Measurements from ENCODE around the gene SPATA2. TPM values are rescaled to one million over a fixed set of nuclear protein-coding genes. Genes with fewer than 3 reads are reported as not detected.

SPATA2 gene
- total RNA-seq, 4 donors from 2014 or later: 1.7 to 3.0 (median 1.9) TPM

- TF ChIP-seq CTCF (IDR thresholded peaks at IDR 0.05; ENCODE audit: low read depth): no peak
Observed at GRCh38 chr20:49882171-49882970, 33.0 kb downstream of the SPATA2 start.

GRCh38 chr20:49880724-49881445 is 34.4 kb downstream of the SPATA2 start:
- no peak for TF ChIP-seq CTCF (IDR thresholded peaks at IDR 0.05; ENCODE audit: low read depth)

- no peak for TF ChIP-seq CTCF (IDR thresholded peaks at IDR 0.05; ENCODE audit: low read depth)
Observed at GRCh38 chr20:49880177-49880576, 35.2 kb downstream of the SPATA2 start.

GRCh38 chr20:49878977-49879376 is 36.4 kb downstream of the SPATA2 start:
- TF ChIP-seq CTCF (IDR thresholded peaks at IDR 0.05; ENCODE audit: low read depth): no peak

DNA sequence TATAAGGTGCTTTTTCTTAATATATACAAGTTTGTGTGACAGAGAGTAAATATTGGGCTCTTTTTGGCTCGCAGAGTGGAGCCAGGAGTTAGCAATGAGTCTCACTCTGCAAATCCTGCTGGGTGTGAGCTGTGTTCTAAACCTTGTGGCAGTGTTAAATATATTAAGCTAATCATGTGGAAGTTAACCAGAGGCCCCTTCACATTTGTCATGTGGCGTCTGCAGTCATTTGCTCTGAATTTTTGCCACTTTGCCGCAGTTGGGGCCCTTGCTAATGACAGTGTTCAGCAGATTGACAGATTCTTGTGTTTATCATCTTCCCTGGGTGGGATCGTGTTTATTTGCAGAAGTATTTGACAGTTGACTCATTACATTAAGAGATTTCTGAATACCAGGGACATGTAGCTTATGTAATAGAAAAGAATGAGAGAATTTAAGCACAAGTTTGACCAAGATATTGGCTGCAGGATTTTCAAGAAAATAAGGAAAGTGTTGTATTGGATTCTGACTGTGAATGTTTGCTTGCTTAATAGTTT is 37.9 kb downstream of the SPATA2 start:
- no peak for TF ChIP-seq CTCF (IDR thresholded peaks at IDR 0.05; ENCODE audit: low read depth)

GRCh38 chr20:49874696-49875095 is 40.6 kb downstream of the SPATA2 start:
- TF ChIP-seq CTCF (IDR thresholded peaks at IDR 0.05; ENCODE audit: low read depth): no peak

- no peak for TF ChIP-seq CTCF (IDR thresholded peaks at IDR 0.05; ENCODE audit: low read depth)
Observed at GRCh38 chr20:49872056-49872455, 43.3 kb downstream of the SPATA2 start.

Measured in subcutaneous adipose tissue (tissue), 4 donors.